Measurements from ENCODE around the gene PCDH1.

The PCDH1 gene

DNA sequence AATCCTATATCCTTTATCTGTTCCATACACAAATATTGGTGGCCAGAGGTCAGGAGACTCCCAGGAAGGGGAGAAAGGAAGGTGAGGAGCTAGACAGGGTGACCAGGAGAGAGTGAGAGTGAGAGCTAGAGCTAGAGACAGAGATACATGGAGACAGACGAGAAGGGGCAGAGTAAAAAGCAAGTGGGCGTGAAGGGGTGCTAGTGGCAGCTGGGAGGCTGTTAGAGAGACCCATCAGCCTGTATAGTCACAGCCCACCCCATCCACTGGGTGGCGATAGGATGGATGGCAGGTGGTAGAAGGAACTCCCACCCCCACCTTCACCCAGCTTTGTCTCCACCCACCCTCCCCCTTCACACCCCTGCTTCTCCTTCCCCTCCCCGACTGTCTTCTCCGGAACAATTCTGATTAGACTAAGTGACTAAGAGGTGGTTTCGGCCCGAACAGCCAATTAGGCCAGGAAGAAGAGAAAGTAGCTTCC lies 32.8 kb downstream of the PCDH1 start:
- WGBS (ENCODE audit: insufficient coverage, insufficient read length) = no CpG with 5 or more reads among the region's 7 CpGs
- DNase-seq (ENCODE audit: low read depth, low spot score) = no peak
- Histone ChIP-seq H3K27ac (ENCODE audit: low read length) (no peak overlapping the region), H3K4me3 (ENCODE audit: low read length) (no peak overlapping the region), H3K4me1 (ENCODE audit: control insufficient read depth, insufficient read depth, low read length) (peaks cover 33% of the 10 kb centered on the region), H3K9me3 (ENCODE audit: control insufficient read depth, insufficient read depth, low read length) (no peaks in the 10 kb centered on the region), H3K27me3 (ENCODE audit: control insufficient read depth, insufficient read depth, low read length) (no peaks in the 10 kb centered on the region), H3K36me3 (ENCODE audit: control insufficient read depth, insufficient read depth, low read length) (no peaks in the 10 kb centered on the region)

GRCh38 chr5:141844414-141845097 lies 33.7 kb downstream of the PCDH1 start:
- H3K9me3 ChIP-seq (ENCODE audit: control insufficient read depth, insufficient read depth, low read length) = no peaks in the 10 kb centered on the region
- no peaks in the 10 kb centered on the region for H3K27me3 ChIP-seq (ENCODE audit: control insufficient read depth, insufficient read depth, low read length)
- H3K36me3 ChIP-seq (ENCODE audit: control insufficient read depth, insufficient read depth, low read length) = no peaks in the 10 kb centered on the region
- WGBS (ENCODE audit: insufficient coverage, insufficient read length) = no CpG with 5 or more reads among the region's 9 CpGs
- DNase-seq (ENCODE audit: low read depth, low spot score) = no peak
- H3K4me3 ChIP-seq (ENCODE audit: low read length) = no peak overlapping the region
- peaks cover 33% of the 10 kb centered on the region for H3K4me1 ChIP-seq (ENCODE audit: control insufficient read depth, insufficient read depth, low read length)
- H3K27ac ChIP-seq (ENCODE audit: low read length) = no peak overlapping the region

DNA sequence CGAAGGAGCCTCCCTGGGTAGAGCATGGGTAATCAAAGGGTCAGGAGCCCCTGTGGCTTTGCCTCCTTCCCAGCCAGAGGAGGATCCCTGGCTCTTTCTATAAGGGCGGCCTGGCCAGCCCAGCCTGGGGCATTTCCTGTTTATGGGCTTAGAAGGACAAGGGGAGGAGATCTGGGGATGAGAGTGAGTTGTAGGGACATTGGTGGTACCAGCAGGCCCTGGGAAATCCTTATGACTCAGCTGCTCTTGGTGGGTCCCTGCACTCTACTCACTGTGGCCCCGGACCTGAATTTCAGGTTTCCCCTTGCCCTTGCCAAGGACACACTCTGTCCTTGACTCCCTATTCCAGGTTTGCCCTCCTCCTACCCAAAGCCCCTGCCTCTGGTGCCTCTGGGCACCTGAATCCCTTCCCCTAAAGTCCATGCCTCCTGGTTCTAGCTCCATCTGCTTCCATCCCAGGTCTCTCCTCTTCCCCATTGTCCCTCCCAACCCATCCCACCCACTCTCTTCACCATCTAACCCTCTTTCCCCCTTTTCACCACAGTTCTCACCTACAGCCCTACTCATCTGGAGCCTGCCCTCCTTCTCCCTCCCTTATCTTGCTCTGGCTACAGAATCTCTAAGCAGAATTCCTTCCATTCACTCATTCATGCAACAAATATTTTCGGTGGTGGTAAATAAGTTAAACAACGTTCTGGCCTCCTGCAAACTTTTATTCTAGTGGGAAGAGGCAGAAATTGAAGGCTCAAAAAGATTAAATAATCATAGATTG lies 34.9 kb downstream of the PCDH1 start:
- Histone ChIP-seq H3K36me3 (ENCODE audit: control insufficient read depth, insufficient read depth, low read length) (no peaks in the 10 kb centered on the region), H3K9me3 (ENCODE audit: control insufficient read depth, insufficient read depth, low read length) (no peaks in the 10 kb centered on the region), H3K27ac (ENCODE audit: low read length) (no peak overlapping the region), H3K4me3 (ENCODE audit: low read length) (no peak overlapping the region), H3K27me3 (ENCODE audit: control insufficient read depth, insufficient read depth, low read length) (no peaks in the 10 kb centered on the region), H3K4me1 (ENCODE audit: control insufficient read depth, insufficient read depth, low read length) (peaks cover 32% of the 10 kb centered on the region)
- WGBS (ENCODE audit: insufficient coverage, insufficient read length) = no CpG with 5 or more reads among the region's 5 CpGs
- no peak for DNase-seq (ENCODE audit: low read depth, low spot score)

- Histone ChIP-seq H3K9me3 (ENCODE audit: control insufficient read depth, insufficient read depth, low read length) (no peaks in the 10 kb centered on the region), H3K27ac (ENCODE audit: low read length) (no peak overlapping the region), H3K27me3 (ENCODE audit: control insufficient read depth, insufficient read depth, low read length) (no peaks in the 10 kb centered on the region), H3K4me1 (ENCODE audit: control insufficient read depth, insufficient read depth, low read length) (peaks cover 36% of the 10 kb centered on the region), H3K36me3 (ENCODE audit: control insufficient read depth, insufficient read depth, low read length) (no peaks in the 10 kb centered on the region), H3K4me3 (ENCODE audit: low read length) (no peak overlapping the region)
- WGBS (ENCODE audit: insufficient coverage, insufficient read length) = no CpG with 5 or more reads among the region's 14 CpGs
- no peak for DNase-seq (ENCODE audit: low read depth, low spot score)
Observed at GRCh38 chr5:141841378-141842180, 36.6 kb downstream of the PCDH1 start.

- no peaks in the 10 kb centered on the region for H3K27me3 ChIP-seq (ENCODE audit: control insufficient read depth, insufficient read depth, low read length)
- DNase-seq (ENCODE audit: low read depth, low spot score) = no peak
- H3K9me3 ChIP-seq (ENCODE audit: control insufficient read depth, insufficient read depth, low read length) = no peaks in the 10 kb centered on the region
- no peaks in the 10 kb centered on the region for H3K36me3 ChIP-seq (ENCODE audit: control insufficient read depth, insufficient read depth, low read length)
- H3K27ac ChIP-seq (ENCODE audit: low read length) = no peak overlapping the region
- WGBS (ENCODE audit: insufficient coverage, insufficient read length) = no CpG with 5 or more reads among the region's 6 CpGs
- H3K4me3 ChIP-seq (ENCODE audit: low read length) = no peak overlapping the region
- peaks cover 37% of the 10 kb centered on the region for H3K4me1 ChIP-seq (ENCODE audit: control insufficient read depth, insufficient read depth, low read length)
Observed at GRCh38 chr5:141840826-141841360, 37.3 kb downstream of the PCDH1 start.

- H3K4me3 ChIP-seq (ENCODE audit: low read length) = no peak overlapping the region
- no peaks in the 10 kb centered on the region for H3K27me3 ChIP-seq (ENCODE audit: control insufficient read depth, insufficient read depth, low read length)
- H3K9me3 ChIP-seq (ENCODE audit: control insufficient read depth, insufficient read depth, low read length) = no peaks in the 10 kb centered on the region
- H3K4me1 ChIP-seq (ENCODE audit: control insufficient read depth, insufficient read depth, low read length) = peaks cover 37% of the 10 kb centered on the region
- no peak overlapping the region for H3K27ac ChIP-seq (ENCODE audit: low read length)
- DNase-seq (ENCODE audit: low read depth, low spot score) = no peak
- WGBS (ENCODE audit: insufficient coverage, insufficient read length) = no CpG with 5 or more reads among the region's 3 CpGs
- H3K36me3 ChIP-seq (ENCODE audit: control insufficient read depth, insufficient read depth, low read length) = no peaks in the 10 kb centered on the region
Observed at GRCh38 chr5:141840280-141840812, 37.9 kb downstream of the PCDH1 start.

DNA sequence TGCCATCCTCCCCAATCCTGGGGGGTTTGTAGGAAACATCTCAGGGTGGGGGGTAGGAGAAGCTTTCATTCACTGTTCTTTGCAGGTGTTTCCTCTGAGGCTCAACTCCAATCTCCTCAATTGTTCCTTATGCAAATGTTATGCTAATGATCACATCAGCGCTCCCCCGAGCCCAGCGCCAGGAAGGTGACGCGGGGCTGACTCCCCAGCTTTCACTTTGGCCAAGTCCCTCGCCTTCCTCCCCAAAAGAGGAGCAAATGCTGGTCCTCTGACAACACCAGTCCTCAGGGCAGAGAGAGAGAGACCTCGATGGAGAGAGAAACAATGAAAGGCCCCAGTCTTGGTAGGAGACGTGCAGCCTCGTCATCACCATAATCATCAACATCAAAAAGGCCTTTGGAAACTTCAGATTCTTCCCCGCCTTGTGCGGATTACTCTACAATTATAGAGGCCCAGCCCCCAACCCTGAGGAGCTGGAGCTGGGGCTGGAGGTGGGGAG lies 39.1 kb downstream of the PCDH1 start:
- Histone ChIP-seq H3K4me1 (ENCODE audit: control insufficient read depth, insufficient read depth, low read length) (peaks cover 29% of the 10 kb centered on the region), H3K36me3 (ENCODE audit: control insufficient read depth, insufficient read depth, low read length) (no peaks in the 10 kb centered on the region), H3K9me3 (ENCODE audit: control insufficient read depth, insufficient read depth, low read length) (no peaks in the 10 kb centered on the region), H3K27ac (ENCODE audit: low read length) (peak overlapping the region; percentile 25), H3K4me3 (ENCODE audit: low read length) (no peak overlapping the region; the same call in 1 of the 2 replicates), H3K27me3 (ENCODE audit: control insufficient read depth, insufficient read depth, low read length) (no peaks in the 10 kb centered on the region)
- no CpG with 5 or more reads among the region's 11 CpGs for WGBS (ENCODE audit: insufficient coverage, insufficient read length)
- no peak for DNase-seq (ENCODE audit: low read depth, low spot score)

DNA sequence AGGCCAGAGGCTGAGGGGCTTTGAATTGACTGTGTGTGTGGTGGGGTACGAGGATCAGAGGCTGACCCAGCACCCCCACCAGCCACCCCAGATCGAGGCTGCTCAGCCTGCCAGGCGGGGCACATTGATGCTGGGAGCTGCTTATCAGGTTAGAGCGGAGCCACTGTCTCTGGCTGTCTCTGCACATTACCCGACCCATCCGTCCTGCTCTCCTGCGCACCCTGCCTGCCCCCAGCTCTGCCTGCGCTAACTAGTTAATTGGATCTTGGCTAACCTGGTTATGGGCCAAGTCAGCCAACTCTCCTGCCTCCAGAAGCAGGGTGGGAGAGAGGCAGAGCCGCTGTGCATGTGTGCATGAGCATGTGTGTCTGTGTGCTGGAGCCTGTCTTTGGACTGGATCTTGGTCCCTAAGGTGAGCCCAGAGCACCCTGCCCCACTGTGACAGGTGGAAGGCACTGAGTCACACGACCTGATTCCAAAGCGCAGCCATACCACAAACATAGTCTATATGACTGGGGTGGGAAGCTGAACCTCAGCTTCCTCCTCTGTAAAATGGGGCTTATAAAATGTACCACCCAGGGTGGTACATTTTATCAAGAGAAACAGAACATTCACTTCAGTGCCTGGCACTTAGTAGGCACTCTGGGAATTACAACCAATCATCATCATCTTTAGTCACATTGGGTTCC lies 39.7 kb downstream of the PCDH1 start:
- Histone ChIP-seq H3K36me3 (ENCODE audit: control insufficient read depth, insufficient read depth, low read length) (no peaks in the 10 kb centered on the region), H3K27ac (ENCODE audit: low read length) (peak overlapping the region; percentile 25), H3K4me1 (ENCODE audit: control insufficient read depth, insufficient read depth, low read length) (peaks cover 28% of the 10 kb centered on the region), H3K4me3 (ENCODE audit: low read length) (no peak overlapping the region), H3K9me3 (ENCODE audit: control insufficient read depth, insufficient read depth, low read length) (no peaks in the 10 kb centered on the region), H3K27me3 (ENCODE audit: control insufficient read depth, insufficient read depth, low read length) (no peaks in the 10 kb centered on the region)
- DNase-seq (ENCODE audit: low read depth, low spot score) = no peak
- no CpG with 5 or more reads among the region's 11 CpGs for WGBS (ENCODE audit: insufficient coverage, insufficient read length)

DNA sequence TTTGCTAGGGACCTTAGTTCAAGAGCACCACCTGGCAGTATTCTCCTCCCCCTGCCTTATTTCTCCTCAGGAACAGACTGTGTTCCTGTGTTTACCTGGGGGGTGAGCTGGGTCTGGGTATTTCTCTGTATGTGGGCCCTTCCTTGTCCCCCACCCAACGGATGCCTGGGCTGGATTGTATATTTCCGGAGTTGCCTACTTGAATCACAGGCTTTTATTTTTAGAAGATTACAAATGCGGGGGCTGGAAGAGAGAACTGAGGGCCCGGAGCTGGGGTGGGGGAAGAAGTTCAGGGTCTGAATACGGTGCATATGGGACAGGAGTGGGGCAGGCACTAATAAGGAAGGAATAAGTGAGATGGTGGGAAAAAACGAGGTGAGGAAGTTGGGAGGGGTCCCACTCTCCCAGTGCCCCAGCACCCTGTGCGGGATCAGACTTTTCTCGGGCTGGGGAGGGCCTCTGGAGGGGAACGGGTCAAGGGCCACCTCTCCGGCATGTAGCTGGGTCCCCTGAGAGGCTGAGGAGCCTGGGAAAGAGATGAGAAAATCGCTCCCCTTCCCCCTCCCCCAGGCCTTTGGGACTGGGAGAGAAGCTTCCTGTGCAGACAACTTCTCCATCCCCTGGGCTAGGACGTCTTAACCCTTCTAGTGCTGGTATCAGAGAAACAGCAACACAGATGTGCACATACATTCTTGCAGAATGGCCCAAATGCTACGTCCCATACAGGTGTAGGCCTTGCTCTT lies 42.1 kb downstream of the PCDH1 start:
- DNase-seq (ENCODE audit: low read depth, low spot score) = no peak
- Histone ChIP-seq H3K27me3 (ENCODE audit: control insufficient read depth, insufficient read depth, low read length) (no peaks in the 10 kb centered on the region), H3K4me3 (ENCODE audit: low read length) (no peak overlapping the region), H3K9me3 (ENCODE audit: control insufficient read depth, insufficient read depth, low read length) (no peaks in the 10 kb centered on the region), H3K4me1 (ENCODE audit: control insufficient read depth, insufficient read depth, low read length) (peaks cover 16% of the 10 kb centered on the region), H3K36me3 (ENCODE audit: control insufficient read depth, insufficient read depth, low read length) (no peaks in the 10 kb centered on the region), H3K27ac (ENCODE audit: low read length) (no peak overlapping the region)
- WGBS (ENCODE audit: insufficient coverage, insufficient read length) = no CpG with 5 or more reads among the region's 13 CpGs
